Cardiac fibroblast (primary cell): Measurements from ENCODE around the gene SRC.

Experiments
- DNase-seq, 2 donors: peaks; one replicate each; pipeline versions ENCODE4 v3.0.0 to v3.0.0-alpha.2; 2010; ENCODE audit warnings: low read depth in 2 of 2
- H3K4me3 ChIP-seq, 2 donors: replicated peaks in 1 of 2; 1 replicate in 1 of 2; 2 replicates in 1 of 2; pipeline ENCODE4 v1.5.1; 2011; ENCODE audit warnings: low read depth in 2 of 2, low read length in 2 of 2, mild to moderate bottlenecking in 2 of 2, moderate library complexity in 1 of 2
- TF ChIP-seq, protein P1 (sequence below): IDR thresholded peaks from one replicate; pipeline ENCODE4 v1.5.1; 2011; ENCODE audit warnings: low read depth, mild to moderate bottlenecking, low read length, inconsistent platforms

Gene SRC

DNA sequence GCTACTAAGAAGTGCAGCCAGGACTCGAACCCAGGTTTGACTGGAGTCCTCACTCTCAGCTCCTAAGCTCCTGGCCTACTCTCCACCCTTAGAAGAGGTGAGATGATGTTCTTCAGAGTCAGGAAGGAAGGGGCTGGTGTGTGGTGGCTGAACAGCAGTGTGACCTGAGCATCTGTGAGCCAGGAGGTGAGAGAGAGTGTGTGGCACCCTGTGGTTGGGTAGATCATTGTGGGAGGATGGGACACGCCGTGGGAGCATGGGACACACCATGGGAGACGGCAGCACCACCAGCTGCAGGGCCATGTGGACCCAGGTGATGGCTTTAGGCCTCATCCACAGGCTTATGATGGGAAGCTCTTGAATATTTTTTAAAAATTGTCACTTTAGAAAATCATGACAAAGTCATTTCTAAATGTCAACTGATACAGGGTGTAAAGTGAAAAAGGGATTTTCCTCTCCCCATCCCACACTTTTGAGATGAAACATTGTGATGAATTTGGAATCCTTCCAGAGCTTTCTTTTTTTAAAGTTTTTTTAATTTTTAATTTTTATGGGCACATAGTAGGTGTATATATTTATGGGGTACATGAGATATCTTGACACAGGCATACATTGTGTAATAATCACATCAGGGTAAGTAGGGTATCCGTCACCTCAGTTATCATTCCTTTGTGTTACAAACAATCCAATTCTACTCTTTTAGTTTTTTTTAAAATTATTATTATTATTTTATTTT, 31.6 kb downstream of the SRC start:
- no peak for DNase-seq
- TF ChIP-seq, protein P1, sequence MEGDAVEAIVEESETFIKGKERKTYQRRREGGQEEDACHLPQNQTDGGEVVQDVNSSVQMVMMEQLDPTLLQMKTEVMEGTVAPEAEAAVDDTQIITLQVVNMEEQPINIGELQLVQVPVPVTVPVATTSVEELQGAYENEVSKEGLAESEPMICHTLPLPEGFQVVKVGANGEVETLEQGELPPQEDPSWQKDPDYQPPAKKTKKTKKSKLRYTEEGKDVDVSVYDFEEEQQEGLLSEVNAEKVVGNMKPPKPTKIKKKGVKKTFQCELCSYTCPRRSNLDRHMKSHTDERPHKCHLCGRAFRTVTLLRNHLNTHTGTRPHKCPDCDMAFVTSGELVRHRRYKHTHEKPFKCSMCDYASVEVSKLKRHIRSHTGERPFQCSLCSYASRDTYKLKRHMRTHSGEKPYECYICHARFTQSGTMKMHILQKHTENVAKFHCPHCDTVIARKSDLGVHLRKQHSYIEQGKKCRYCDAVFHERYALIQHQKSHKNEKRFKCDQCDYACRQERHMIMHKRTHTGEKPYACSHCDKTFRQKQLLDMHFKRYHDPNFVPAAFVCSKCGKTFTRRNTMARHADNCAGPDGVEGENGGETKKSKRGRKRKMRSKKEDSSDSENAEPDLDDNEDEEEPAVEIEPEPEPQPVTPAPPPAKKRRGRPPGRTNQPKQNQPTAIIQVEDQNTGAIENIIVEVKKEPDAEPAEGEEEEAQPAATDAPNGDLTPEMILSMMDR: no peak
- no peak overlapping the region for H3K4me3 ChIP-seq

DNA sequence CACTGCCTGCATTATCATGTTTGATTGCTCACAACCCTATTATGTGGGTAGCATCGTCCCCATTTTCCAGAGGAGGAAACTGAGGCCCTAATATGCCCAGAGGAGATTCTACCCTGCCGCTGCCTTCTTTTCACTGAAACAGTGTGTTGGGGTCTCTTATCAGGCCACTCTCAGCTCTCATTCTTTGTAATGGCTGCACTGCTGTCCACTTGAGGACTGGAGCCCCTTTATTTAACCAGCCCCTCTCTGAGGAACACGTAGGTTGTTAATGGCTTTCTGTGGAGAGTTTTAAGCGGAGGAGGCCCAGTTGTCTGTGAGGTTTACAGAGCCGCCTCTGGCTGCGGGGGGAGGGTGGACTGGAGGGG, 32.5 kb downstream of the SRC start:
- DNase-seq: no peak
- TF ChIP-seq, protein P1: no peak
- no peak overlapping the region for H3K4me3 ChIP-seq

DNA sequence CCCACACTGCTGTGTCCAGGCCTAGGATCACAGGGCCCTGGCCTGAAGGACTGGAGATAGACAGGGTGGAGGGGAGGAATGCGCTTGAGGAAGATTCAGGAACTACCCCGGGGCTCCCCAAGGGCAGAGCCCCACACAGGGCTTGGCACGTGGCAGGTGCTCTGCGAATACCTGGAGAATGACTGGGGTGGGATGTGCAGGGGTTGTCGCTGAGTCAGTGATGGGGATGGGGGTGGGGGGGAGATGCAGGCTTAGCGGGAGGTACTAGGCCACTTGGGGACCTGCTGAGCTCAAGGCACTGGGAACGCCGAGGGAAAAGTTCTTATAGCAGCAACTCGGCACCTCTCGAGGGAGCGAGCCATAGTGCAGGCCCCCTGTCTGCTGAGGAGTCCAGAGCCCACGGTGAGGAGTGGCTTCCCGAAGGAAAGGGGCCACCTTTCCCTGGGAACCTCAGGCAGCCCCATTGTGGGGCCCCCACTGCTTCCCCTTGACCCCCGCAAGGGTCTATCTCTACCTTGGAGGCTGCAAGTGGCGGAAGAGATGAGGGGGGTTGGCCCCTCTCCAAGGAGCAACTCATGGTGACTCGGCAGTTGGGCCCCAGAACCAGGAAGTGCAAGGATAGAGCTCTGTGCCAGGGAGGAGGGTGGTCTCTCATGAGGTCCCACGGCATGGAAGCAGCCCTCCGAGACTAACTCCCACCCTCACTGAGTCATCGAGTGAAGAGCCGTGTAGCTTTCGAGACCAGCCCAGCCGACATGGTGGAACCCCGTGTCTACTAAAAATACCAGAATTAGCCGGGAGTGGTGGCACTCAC, 33.1 kb downstream of the SRC start:
- DNase-seq: peak; percentile 57 to 62
- no peak overlapping the region for H3K4me3 ChIP-seq
- TF ChIP-seq, protein P1: no peak

GRCh38 chr20:37379967-37380828, 34.3 kb downstream of the SRC start:
- TF ChIP-seq, protein P1: no peak
- H3K4me3 ChIP-seq: no peak overlapping the region
- DNase-seq: no peak

DNA sequence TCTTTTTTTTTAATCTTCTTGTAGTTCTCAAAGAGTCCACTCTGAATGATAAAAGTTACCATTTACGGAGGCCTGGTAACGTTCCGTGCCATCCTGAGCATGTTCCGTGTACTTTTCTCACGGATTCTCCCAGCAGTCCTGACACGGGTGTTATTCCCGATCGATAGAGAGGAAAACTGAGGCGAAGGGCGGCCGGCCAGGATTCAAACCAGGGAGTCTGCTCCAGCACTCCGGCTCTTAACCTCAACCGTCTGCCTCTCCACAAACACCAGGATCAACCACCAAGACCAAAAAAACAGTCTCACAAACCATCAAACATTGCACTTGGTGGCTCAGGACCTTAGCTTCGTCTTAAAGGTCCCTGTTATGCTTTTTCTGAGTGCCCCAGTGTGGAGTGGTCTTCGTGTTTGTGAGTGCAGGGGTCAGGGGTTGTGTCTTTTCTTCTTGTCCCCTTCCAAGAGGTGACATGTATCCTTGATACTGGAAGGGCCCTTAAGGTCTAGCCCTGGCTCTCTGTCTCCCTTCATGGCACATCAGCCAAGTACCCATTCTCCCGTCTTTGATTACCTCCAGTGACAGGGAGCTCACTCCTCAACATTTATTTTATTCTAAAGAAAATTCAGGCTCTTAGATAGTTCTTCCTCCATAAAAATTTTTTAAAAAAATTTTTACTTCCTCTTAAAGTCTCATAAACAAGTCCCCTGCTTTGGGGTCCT, 35.1 kb downstream of the SRC start:
- DNase-seq: no peak
- no peak overlapping the region for H3K4me3 ChIP-seq
- TF ChIP-seq, protein P1: no peak
